HG03025 (cell line): ENCODE data around the gene TKTL2.

ENCODE experiments used
- ATAC-seq: cut with Tn5 transposase; IDR thresholded peaks from one replicate; pipeline ENCODE4 v1.9.1; 2021; ENCODE audit warnings: mild to moderate bottlenecking, moderate library complexity; ENCODE audit not compliant: unreplicated experiment, low FRiP score

The TKTL2 gene

GRCh38 chr4:163473576-163473975 lies at the start of gene TKTL2:
TSS of gene TKTL2 (minus strand) at chr4:163473754. CDS start at chr4:163473734, 20 bp downstream.
- no peak for ATAC-seq

GRCh38 chr4:163515198-163515597 lies 41.6 kb upstream of the TKTL2 start:
- ATAC-seq, result no peak

DNA sequence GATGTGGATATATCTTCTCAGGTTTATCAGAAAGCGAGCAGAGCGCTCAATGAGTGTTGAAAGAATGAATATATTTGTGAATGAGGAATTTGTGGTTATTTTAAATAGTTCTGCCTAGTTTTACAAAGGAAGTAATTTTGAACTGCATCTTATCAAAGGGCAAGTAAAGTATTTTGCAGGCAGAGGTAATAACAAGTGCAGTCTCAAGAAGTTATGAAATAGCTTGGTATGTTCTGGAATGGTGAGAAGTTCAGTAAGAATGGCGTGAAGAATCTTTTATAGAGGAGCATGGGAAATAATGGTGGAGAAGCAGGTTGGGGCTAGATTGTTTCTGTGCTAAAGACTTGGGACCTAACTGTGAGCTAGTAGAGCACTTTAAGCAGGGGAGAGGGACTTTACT lies 31.8 kb upstream of the TKTL2 start:
- no peak for ATAC-seq

DNA sequence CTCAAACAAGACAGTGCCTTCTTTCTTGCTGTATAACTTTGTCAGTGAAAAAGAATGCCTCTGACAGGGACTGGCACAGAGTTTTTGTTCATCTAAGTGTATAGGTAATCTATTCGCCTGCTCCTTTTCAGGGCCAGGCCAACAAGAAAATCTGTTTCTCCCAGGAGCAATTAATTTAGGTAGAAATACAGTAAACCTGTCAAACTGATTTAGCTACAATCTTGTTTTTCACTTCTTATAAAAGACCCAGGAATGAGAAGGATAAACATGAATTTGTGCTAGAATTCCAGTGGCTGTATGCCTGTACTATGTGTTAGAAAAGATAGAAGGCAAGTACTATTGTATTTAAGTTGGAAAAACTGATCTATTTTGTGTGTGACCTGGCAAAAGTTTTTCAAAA lies 27.0 kb upstream of the TKTL2 start:
- no peak for ATAC-seq

- no peak for ATAC-seq
These were observed 22.3 kb upstream of the TKTL2 start for GRCh38 chr4:163495900-163496299.

GRCh38 chr4:163494360-163495241 lies 21.0 kb upstream of the TKTL2 start, which contains the start of gene TMA16:
TSS of gene TMA16 (plus strand) at chr4:163494690. CDS start at chr4:163494802, 112 bp downstream.
- ATAC-seq, result peak; percentile 90

GRCh38 chr4:163493643-163494359 lies 20.2 kb upstream of the TKTL2 start:
- ATAC-seq, result peak; percentile 24

DNA sequence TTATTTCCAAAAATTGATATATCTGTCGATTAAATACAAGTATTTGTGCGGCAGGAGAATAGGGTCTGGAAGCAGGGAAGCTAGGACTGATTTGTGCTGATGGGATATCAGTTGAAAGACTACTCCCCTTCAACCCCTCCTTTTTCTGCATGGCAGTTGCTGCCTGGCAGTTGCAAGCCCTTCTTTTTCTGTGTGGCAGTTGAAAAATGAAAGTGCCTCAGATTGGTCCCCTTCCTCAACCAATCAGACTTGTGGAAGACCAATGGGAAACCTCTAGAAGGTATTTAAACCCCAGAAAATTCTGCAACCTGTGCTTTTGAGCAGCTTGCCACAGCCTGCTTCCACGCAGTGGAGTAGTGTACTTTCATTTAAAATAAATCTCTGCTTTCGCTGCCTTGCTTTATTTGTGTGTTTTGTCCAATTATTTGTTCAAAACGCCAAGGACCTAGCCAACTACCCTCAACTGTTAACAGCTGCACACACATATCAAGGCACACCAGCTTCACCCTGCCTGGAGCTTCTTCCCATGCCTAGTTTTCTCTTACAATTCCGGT lies 19.5 kb upstream of the TKTL2 start:
- no peak for ATAC-seq

DNA sequence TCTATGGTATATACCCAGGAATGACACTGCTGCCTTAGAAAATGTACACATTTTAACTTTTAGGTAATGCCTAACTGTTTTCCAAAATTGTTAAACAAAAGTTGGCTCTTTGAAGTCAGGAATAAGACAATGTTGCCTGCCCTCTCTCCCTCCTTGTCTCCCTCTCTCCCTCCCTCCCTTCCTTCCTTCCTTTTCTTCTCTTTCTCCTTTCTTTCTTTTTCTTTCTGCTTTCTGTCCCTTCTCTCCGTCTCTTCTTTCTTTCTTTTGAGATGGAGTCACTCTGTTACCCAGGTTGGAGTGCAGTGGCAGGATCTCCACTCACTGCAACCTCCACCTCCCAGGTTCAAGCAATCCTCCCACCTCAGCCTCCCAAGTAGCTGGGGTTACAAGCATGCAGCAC lies 16.4 kb upstream of the TKTL2 start:
- no peak for ATAC-seq

DNA sequence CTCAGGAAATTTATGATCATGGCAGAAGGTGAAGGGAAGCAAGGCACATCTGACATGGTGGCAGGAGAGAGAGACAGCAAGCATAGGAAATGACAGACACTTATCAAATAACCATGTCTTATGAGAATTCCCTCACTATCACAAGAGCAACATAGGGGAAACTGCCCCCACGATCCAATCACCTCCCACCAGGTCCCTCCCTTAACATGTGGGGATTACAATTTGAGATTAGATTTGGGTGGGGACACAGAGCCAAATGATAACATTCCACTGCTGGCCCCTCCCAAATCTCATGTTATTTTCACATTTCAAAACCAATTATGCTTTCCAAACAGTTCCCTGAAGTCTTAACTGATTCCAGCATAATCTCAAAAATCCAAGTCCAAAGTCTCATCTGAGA lies 12.8 kb upstream of the TKTL2 start:
- ATAC-seq, result no peak

- no peak for ATAC-seq
These were observed 12.0 kb upstream of the TKTL2 start for GRCh38 chr4:163485589-163485988.

DNA sequence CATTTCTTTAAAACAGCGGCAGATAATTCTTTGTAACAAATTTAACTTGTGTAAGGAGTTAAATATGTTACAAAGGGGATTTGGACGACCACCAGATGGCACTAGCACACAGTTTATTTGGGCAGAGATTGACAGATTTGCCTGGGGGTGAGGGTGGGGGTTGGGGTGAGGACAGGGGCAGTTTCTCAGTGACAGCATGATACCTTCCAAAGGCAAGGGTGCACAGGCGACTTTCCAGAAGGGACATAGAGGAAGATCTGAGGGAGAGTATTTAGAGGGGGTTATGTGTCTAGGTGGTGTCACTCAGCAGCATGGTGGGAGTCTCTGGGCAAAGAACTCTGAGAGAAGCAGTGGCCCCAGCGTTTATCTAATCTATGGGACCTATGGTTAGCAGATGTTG lies 11.4 kb upstream of the TKTL2 start:
- no peak for ATAC-seq

- ATAC-seq, result peak; percentile 89
These were observed 8.6 kb upstream of the TKTL2 start for GRCh38 chr4:163482190-163482589.

GRCh38 chr4:163476761-163477438 lies 3.3 kb upstream of the TKTL2 start:
- ATAC-seq, result no peak

DNA sequence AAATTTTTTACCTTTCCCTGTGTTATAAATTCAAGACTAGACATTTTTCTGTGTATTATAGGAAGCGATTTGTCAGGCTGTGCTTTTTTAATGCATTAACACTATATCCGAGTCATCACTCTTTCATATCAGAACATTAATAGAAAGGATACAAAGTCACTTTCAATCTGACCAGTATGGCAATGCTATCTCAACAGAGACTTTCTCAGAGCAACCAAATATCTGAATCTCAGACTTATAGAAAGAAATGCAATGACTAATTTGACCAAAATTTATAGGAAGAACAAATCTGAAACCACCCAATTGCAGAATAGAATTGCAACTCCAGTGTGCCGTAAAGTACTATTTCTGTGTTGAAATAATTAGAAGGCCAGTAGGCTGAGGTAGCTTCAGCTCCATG lies 473 bp upstream of the TKTL2 start:
- no peak for ATAC-seq

GRCh38 chr4:163473130-163473529 lies 424 bp downstream of the TKTL2 start:
- no peak for ATAC-seq

DNA sequence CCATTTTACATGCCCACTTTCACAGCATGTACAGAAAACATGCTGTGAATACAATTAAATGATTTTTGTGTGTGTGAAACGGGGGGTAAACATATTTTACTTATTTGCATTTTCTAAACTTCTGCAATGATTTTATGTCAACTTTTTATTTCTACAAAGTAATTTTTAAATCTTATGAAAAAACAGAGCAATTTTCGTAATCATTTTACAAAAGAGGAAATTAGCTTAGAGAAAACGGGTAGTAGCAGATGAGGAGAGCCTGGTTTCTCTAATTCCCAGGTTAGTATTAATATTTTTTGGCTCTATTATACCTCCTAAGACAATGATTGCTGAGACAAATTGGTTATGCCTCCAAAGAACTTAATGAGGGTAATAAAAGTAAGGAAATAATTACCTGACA lies 3.2 kb downstream of the TKTL2 start:
- ATAC-seq, result no peak

- no peak for ATAC-seq
These were observed 6.3 kb downstream of the TKTL2 start for GRCh38 chr4:163467082-163467770.

DNA sequence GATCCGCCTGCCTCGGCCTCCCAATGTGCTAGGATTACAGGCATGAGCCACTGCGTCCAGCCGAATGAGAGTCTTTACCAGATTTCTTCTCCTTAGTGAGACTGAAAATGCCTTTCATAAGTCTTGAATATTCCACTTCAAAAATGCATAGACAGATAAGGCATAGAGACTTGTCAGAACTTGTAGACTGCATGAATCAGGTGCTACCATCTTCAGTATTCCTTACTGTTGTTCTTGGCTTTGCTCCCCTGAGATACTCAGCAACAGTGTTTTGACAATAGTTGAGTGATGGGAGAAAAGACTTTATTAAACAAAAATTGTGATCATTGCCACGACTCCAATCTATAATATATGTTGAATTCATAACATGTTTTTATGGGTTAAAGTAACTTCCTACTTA lies 11.0 kb downstream of the TKTL2 start:
- no peak for ATAC-seq

DNA sequence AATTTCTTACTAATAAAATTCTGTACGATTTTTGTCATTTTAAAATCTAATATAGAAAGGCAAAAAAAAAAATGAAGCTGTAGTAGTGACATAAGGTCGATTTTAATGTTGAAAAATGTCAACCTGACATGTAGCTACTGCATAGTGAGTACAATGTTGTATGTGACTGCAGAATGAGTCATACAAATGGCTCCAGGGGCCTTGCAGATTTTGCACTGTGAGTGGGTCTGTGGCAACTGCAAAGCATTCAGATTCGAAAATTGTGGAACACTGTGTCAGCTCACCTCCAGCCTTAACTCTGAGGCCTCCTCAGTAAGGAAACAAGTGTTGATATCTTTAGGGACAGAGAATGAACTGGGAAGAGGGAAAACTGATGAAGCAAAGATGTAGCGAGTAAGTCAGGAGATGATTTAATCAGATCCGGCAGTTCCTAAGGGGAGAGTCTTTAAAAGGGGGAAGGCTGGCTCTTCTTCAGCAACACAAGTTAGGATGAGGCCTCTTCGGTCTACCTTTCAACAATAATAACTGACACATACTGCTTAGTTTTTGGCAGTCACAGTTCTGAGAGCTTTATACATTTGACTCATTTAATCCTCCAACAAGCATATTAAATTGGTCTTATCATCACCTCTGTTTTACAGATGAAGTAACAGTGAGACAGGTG lies 24.9 kb downstream of the TKTL2 start:
- ATAC-seq, result no peak
